Activated CD8-positive, alpha-beta T cell treated with anti-CD3 and anti-CD28 coated beads for 36 hours (primary cell): ENCODE measurements around the gene THAP8. TPM values are rescaled to one million over a fixed set of nuclear protein-coding genes. Genes with fewer than 3 reads are reported as not detected.

ENCODE experiments used
- ATAC-seq: fragments of 200-7000 bp; cut with Tn5 transposase; one replicate; pipeline ENCODE4 v1.10.0; 2021; ENCODE audit warnings: mild to moderate bottlenecking, moderate library complexity
- CTCF ChIA-PET: fragments of 350-600 bp; sonication (Branson Sonifier 250); formaldehyde crosslinking; loops from one replicate; lab custom pipeline; 2021; ENCODE audit warnings: antibody characterized with exemption; lab: Charles Lee
- POLR2A ChIA-PET: fragments of 350-600 bp; sonication (Branson Sonifier 250); formaldehyde crosslinking; loops from one replicate; lab custom pipeline; 2021; ENCODE audit warnings: antibody characterized with exemption; lab: Charles Lee
- DNase-seq: peaks from one replicate; pipeline ENCODE4 v3.0.0-alpha.2; 2020
- H3K27ac Mint-ChIP-seq: one replicate; pipeline ENCODE4 v1.8.0; 2021; ENCODE audit warnings: mild to moderate bottlenecking, mixed read lengths
- H3K27me3 Mint-ChIP-seq: one replicate; pipeline ENCODE4 v1.8.0; 2021; ENCODE audit warnings: mixed read lengths
- H3K36me3 Mint-ChIP-seq: one replicate; pipeline ENCODE4 v1.8.0; 2021; ENCODE audit warnings: low read depth, mixed read lengths
- H3K4me1 Mint-ChIP-seq: one replicate; pipeline ENCODE4 v1.8.0; 2021; ENCODE audit warnings: low read depth, mixed read lengths
- H3K4me3 Mint-ChIP-seq: one replicate; pipeline ENCODE4 v1.8.0; 2021; ENCODE audit warnings: mild to moderate bottlenecking, moderate library complexity, mixed read lengths
- H3K9me3 Mint-ChIP-seq: one replicate; pipeline ENCODE4 v1.8.0; 2021; ENCODE audit warnings: mixed read lengths
- CTCF ChIP-seq: fragments of 200-600 bp; IDR thresholded peaks from one replicate; pipeline ENCODE4 v1.8.0; 2022; ENCODE audit warnings: antibody characterized with exemption, mild to moderate bottlenecking
- intact Hi-C: fragments of 100-400 bp; cut with micrococcal nuclease; formaldehyde crosslinking; loops from one replicate; pipeline ENCODE4 v1.10.0; 2022
- total RNA-seq, 2 experiments: library from RNA; stranded (reverse); gene quantifications; one replicate each; pipeline ENCODE4 v1.2.3, GENCODE V29; 2021

The THAP8 gene
- total RNA-seq, 2 experiments from 2014 or later: 3.4 to 3.7 TPM

DNA sequence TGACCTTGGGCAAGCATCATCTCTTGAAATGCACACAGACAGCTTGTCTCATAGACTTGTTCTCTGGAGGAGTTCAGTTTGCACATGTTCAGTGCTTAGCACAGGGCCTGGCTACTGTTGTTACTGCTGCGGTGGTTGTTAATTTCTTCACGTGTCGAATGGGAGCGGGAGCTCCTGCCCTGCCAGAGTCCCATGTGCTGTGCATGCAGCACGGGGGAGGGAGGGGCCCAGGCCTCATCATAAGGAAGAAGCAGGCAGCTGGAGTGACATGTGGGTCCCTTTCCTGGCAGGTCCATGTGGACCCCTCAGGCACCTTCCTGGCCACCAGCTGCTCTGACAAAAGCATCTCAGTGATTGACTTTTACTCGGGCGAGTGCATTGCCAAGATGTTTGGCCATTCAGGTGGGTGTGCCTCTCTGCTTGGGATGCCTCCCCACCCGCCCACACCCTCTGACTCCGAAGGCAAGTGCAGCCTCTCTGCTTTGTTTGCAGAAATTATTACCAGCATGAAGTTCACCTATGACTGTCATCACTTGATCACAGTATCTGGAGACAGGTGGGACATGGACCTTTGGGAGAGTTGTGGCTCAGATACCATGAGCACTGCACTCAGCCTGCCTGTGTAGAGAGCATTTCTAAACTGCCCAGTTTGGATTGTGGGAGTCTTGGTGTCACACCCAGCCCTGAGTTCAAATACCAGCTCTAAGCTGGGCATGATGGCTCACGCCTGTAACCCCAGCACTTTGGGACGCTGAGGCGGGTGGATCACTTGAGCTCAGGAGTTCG, 37.0 kb upstream of the THAP8 start:
- Mint-ChIP-seq H3K9me3 (no peaks in the 10 kb centered on the region), H3K4me3 (no peak overlapping the region), H3K36me3 (peaks cover 47% of the 10 kb centered on the region)

DNA sequence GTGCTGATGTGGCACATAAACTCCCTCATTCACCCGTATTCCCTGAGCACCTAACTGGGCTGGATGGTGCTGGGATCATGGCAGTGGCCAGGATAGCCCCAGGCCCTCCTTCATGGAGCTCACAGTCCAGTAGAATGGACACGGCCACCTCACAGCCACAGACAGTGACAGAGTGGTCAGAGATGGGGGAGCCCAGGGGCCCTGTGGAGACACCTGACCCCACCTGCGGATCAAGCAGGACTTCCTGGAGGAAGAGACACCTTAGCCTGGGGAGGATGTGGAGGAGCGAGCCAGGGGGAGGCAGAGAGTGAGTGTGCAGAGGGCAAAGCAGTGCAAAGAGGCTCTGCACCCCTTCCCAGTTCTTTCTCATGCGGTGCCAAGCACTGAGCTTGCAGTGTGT, 35.8 kb upstream of the THAP8 start:
- DNase-seq (no peak), ATAC-seq (no peak)
- Mint-ChIP-seq H3K27ac (no peak overlapping the region), H3K36me3 (peaks cover 44% of the 10 kb centered on the region), H3K9me3 (no peaks in the 10 kb centered on the region), H3K4me3 (no peak overlapping the region), H3K4me1 (peaks cover 20% of the 10 kb centered on the region), H3K27me3 (no peaks in the 10 kb centered on the region)
- no peak for TF ChIP-seq CTCF
- POLR2A ChIA-PET: interaction anchor here (0.7 to 1.1 kb wide), 2 partner anchors 11 to 15 kb away, joined by 3 read pairs; no protein-coding TSS in a partner anchor
- CTCF ChIA-PET: no interaction called here
- intact Hi-C loops: no loop called here

More for the DNA sequence above, 37.0 kb upstream of the THAP8 start:
- ChIA-PET CTCF (no interaction called here), POLR2A (interaction anchor here (1.1 to 1.5 kb wide), 2 partner anchors 8 to 318 kb away, joined by 3 read pairs; no protein-coding TSS in a partner anchor)
- H3K27ac Mint-ChIP-seq: no peak overlapping the region
- ATAC-seq (no peak), DNase-seq (no peak)
- intact Hi-C loops: no loop called here
- H3K4me1 Mint-ChIP-seq: peaks cover 20% of the 10 kb centered on the region
- no peaks in the 10 kb centered on the region for H3K27me3 Mint-ChIP-seq
- TF ChIP-seq CTCF: no peak

GRCh38 chr19:36086326-36086725, 32.2 kb upstream of the THAP8 start:
- no peak for TF ChIP-seq CTCF
- Mint-ChIP-seq H3K27ac (no peak overlapping the region), H3K4me1 (no peaks in the 10 kb centered on the region), H3K4me3 (no peak overlapping the region), H3K27me3 (no peaks in the 10 kb centered on the region), H3K36me3 (peaks cover 57% of the 10 kb centered on the region), H3K9me3 (no peaks in the 10 kb centered on the region)
- no peak for ATAC-seq
- no peak for DNase-seq
- ChIA-PET POLR2A (no interaction called here), CTCF (no interaction called here)
- intact Hi-C loops: no loop called here

GRCh38 chr19:36084231-36085009, 30.3 kb upstream of the THAP8 start:
- intact Hi-C loops: no loop called here
- H3K27ac Mint-ChIP-seq: no peak overlapping the region
- ChIA-PET POLR2A (interaction anchor here (1.4 to 1.6 kb wide), 2 partner anchors 9 to 16 kb away, joined by 3 to 5 read pairs; no protein-coding TSS in a partner anchor), CTCF (interaction anchor here (1.1 kb wide), 1 partner anchor 44 kb away, joined by 3 read pairs; no protein-coding TSS in a partner anchor)
- no peaks in the 10 kb centered on the region for H3K9me3 Mint-ChIP-seq
- no peak for TF ChIP-seq CTCF
- ATAC-seq (no peak), DNase-seq (no peak)
- no peak overlapping the region for H3K4me3 Mint-ChIP-seq
- H3K36me3 Mint-ChIP-seq: peaks cover 57% of the 10 kb centered on the region
- no peaks in the 10 kb centered on the region for H3K4me1 Mint-ChIP-seq
- H3K27me3 Mint-ChIP-seq: no peaks in the 10 kb centered on the region
